CD14-positive monocyte (primary cell): Measurements from ENCODE around the gene TNNT1. TPM values are rescaled to one million over a fixed set of nuclear protein-coding genes. Genes with fewer than 3 reads are reported as not detected.
A peak's percentile ranks its signal among the peaks of the same experiment; 100 is the strongest.

ENCODE experiments used
- DNase-seq, 3 donors: peaks; one replicate each; pipeline ENCODE4 v3.0.0-alpha.2; 2011 to 2022
- H2AFZ ChIP-seq: 2 replicates; pipeline ENCODE4 v1.6.0; 2012; ENCODE audit warnings: mild to moderate bottlenecking, low read depth, low read length, inconsistent platforms; ENCODE audit not compliant: insufficient read depth, poor library complexity, severe bottlenecking
- H3K27ac ChIP-seq, 2 donors: 1 replicate in 1 of 2; 2 replicates in 1 of 2; pipeline ENCODE4 v1.5.1; 2012 to 2013; ENCODE audit warnings: low read length in 2 of 2, control low read depth in 1 of 2, inconsistent platforms in 1 of 2, low read depth in 1 of 2, mild to moderate bottlenecking in 1 of 2
- H3K27me3 ChIP-seq, 2 donors: one replicate each; pipeline versions ENCODE4 v1.6.0 to v1.6.1; 2011 to 2013; ENCODE audit warnings: low read length in 2 of 2; ENCODE audit not compliant: control insufficient read depth in 2 of 2, insufficient read depth in 2 of 2
- H3K36me3 ChIP-seq, 2 donors: replicated peaks in 1 of 2; 1 replicate in 1 of 2; 2 replicates in 1 of 2; pipeline versions ENCODE4 v1.5.1 to v1.6.1; 2012 to 2013; ENCODE audit warnings: low read length in 2 of 2, control low read depth in 1 of 2, inconsistent platforms in 1 of 2, mild to moderate bottlenecking in 1 of 2; ENCODE audit not compliant: insufficient read depth in 2 of 2, control insufficient read depth in 1 of 2
- H3K4me1 ChIP-seq, 2 donors: 1 replicate in 1 of 2; 2 replicates in 1 of 2; pipeline versions ENCODE4 v1.5.1 to v1.6.1; 2012 to 2013; ENCODE audit warnings: low read length in 2 of 2, control low read depth in 1 of 2, inconsistent platforms in 1 of 2, mild to moderate bottlenecking in 1 of 2, moderate library complexity in 1 of 2; ENCODE audit not compliant: insufficient read depth in 2 of 2, control insufficient read depth in 1 of 2
- H3K4me2 ChIP-seq: replicated peaks from 2 replicates; pipeline ENCODE3; 2012; ENCODE audit warnings: low read length, moderate library complexity, mild to moderate bottlenecking; ENCODE audit not compliant: poor library complexity, severe bottlenecking; ENCODE audit errors: extremely low read depth
- H3K4me3 ChIP-seq, 3 experiments: fragments of 200-600 bp in 1 of 3; sonication (generic) in 1 of 3; replicated peaks in 1 of 3; 1 replicate in 2 of 3; 2 replicates in 1 of 3; pipeline ENCODE4 v1.5.1; 2011 to 2013; ENCODE audit warnings: low read length in 3 of 3, mild to moderate bottlenecking in 3 of 3, control low read depth in 2 of 3, low read depth in 2 of 3, inconsistent platforms in 1 of 3, moderate library complexity in 1 of 3
- H3K79me2 ChIP-seq: 2 replicates; pipeline ENCODE4 v1.6.0; 2012; ENCODE audit warnings: mild to moderate bottlenecking, control low read depth, inconsistent platforms, low read length, moderate library complexity; ENCODE audit not compliant: insufficient read depth
- H3K9ac ChIP-seq: 2 replicates; pipeline ENCODE4 v1.6.0; 2017; ENCODE audit warnings: low read length, mild to moderate bottlenecking; ENCODE audit not compliant: insufficient read depth, poor library complexity, severe bottlenecking
- H3K9me3 ChIP-seq, 2 donors: replicated peaks in 1 of 2; 1 replicate in 1 of 2; 2 replicates in 1 of 2; pipeline versions ENCODE4 v1.5.1 to v1.6.1; 2012 to 2013; ENCODE audit warnings: low read length in 2 of 2, control low read depth in 1 of 2; ENCODE audit not compliant: control insufficient read depth in 1 of 2, insufficient read depth in 1 of 2
- H4K20me1 ChIP-seq: 2 replicates; pipeline ENCODE4 v1.6.0; 2012; ENCODE audit warnings: mild to moderate bottlenecking, low read length, control low read depth, moderate library complexity; ENCODE audit not compliant: insufficient read depth
- H3K27ac Mint-ChIP-seq, 7 donors: one replicate each; pipeline ENCODE4 v1.8.0; 2020; ENCODE audit warnings: mild to moderate bottlenecking in 7 of 7, mixed read lengths in 7 of 7, moderate library complexity in 6 of 7, inconsistent platforms in 2 of 7
- H3K27me3 Mint-ChIP-seq, 3 donors: one replicate each; pipeline ENCODE4 v1.8.0; 2021 to 2022; ENCODE audit warnings: low read depth in 3 of 3, mild to moderate bottlenecking in 3 of 3, mixed read lengths in 3 of 3, moderate library complexity in 3 of 3, inconsistent platforms in 1 of 3
- H3K36me3 Mint-ChIP-seq, 2 donors: one replicate each; pipeline ENCODE4 v1.8.0; 2020; ENCODE audit warnings: mixed read lengths in 2 of 2, inconsistent platforms in 1 of 2, mild to moderate bottlenecking in 1 of 2
- H3K4me1 Mint-ChIP-seq: one replicate; pipeline ENCODE4 v1.8.0; 2020; ENCODE audit warnings: mild to moderate bottlenecking, mixed read lengths
- H3K4me3 Mint-ChIP-seq, 2 donors: one replicate each; pipeline ENCODE4 v1.8.0; 2020; ENCODE audit warnings: mild to moderate bottlenecking in 2 of 2, mixed read lengths in 2 of 2, moderate library complexity in 1 of 2
- H3K9me3 Mint-ChIP-seq, 7 donors: one replicate each; pipeline ENCODE4 v1.8.0; 2020 to 2022; ENCODE audit warnings: mixed read lengths in 7 of 7, mild to moderate bottlenecking in 6 of 7, moderate library complexity in 6 of 7, inconsistent platforms in 2 of 7
- CTCF ChIP-seq: fragments of 200-600 bp; IDR thresholded peaks from one replicate; pipeline ENCODE4 v1.8.0; 2022; ENCODE audit warnings: antibody characterized with exemption, mild to moderate bottlenecking
- WGBS: methylation state at CpG from one replicate; pipeline ENCODE4 v1.1.5; 2013; ENCODE audit warnings: missing lambda C conversion rate; ENCODE audit not compliant: insufficient coverage; 5-methylcytosine and 5-hydroxymethylcytosine counted together
- intact Hi-C, 2 donors: fragments of 100-400 bp; cut with micrococcal nuclease; formaldehyde crosslinking; loops; one replicate each; pipeline versions ENCODE4 v1.15.0 to v1.15.1; 2023
- polyA plus RNA-seq, 3 donors: library from polyadenylated mRNA; depleted of rRNA in 1 of 3; unstranded in 2 of 3; stranded (reverse) in 1 of 3; fragments of 300-500 nt in 2 of 3; fragments of >200 nt in 1 of 3; fragmentation: Illumina TruSeq in 2 of 3; gene quantifications; 1 replicate in 2 of 3; 2 replicates in 1 of 3; pipeline ENCODE4 v1.2.3, GENCODE V29; 2012 to 2021

TNNT1 gene
- polyA plus RNA-seq, 3 donors, result 9.4 to 41.9 (median 9.8) TPM

- Mint-ChIP-seq H3K27ac (peak overlapping the region in 2 of 7 donors; percentile 36 to 49), H3K4me1 (peaks cover 18% of the 10 kb centered on the region), H3K9me3 (peaks cover 7 to 33% (median 29%) of the 10 kb centered on the region in 7 donors), H3K36me3 (peaks cover 2 to 5% of the 10 kb centered on the region in 2 donors), H3K4me3 (peak overlapping the region; percentile 24 to 76), H3K27me3 (peaks cover 78 to 88% (median 83%) of the 10 kb centered on the region in 3 donors)
- Histone ChIP-seq H3K4me2 (peak overlapping the region; percentile 56), H3K4me3 (peak overlapping the region in 1 of 3 experiments; percentile 45), H3K9me3 (peaks cover 16 to 28% of the 10 kb centered on the region in 2 donors), H3K4me1 (peaks cover 14 to 21% of the 10 kb centered on the region in 2 donors), H3K36me3 (no peaks in the 10 kb centered on the region), H2AFZ (no peak overlapping the region), H3K9ac (no peak overlapping the region), H3K27me3 (peaks cover 24 to 81% of the 10 kb centered on the region in 2 donors), H3K27ac (no peak overlapping the region), H4K20me1 (no peaks in the 10 kb centered on the region), H3K79me2 (no peaks in the 10 kb centered on the region)
- WGBS, result 5% methylated on average over 47 of the region's 61 CpGs
- intact Hi-C loops, result no loop called here
- DNase-seq, result peak; percentile 42 to 63 (median 49)
- no peak for TF ChIP-seq CTCF
Measured at GRCh38 chr19:55178781-55179599, 30.0 kb upstream of the TNNT1 start.

- Histone ChIP-seq H3K4me1 (peaks cover 19 to 31% of the 10 kb centered on the region in 2 donors), H4K20me1 (no peaks in the 10 kb centered on the region), H3K27me3 (peaks cover 38 to 98% of the 10 kb centered on the region in 2 donors), H3K4me3 (no peak overlapping the region), H3K4me2 (no peak overlapping the region), H2AFZ (no peak overlapping the region), H3K79me2 (no peaks in the 10 kb centered on the region), H3K36me3 (no peaks in the 10 kb centered on the region), H3K9me3 (peaks cover 19 to 28% of the 10 kb centered on the region in 2 donors), H3K27ac (no peak overlapping the region), H3K9ac (no peak overlapping the region)
- peaks cover 88 to 99% (median 98%) of the 10 kb centered on the region in 3 donors for H3K27me3 Mint-ChIP-seq
- intact Hi-C loops, result no loop called here
- peak overlapping the region in 1 of 2 donors; percentile 1 for H3K4me3 Mint-ChIP-seq
- peaks cover 7 to 45% (median 33%) of the 10 kb centered on the region in 7 donors for H3K9me3 Mint-ChIP-seq
- H3K36me3 Mint-ChIP-seq, result peaks cover 2 to 5% of the 10 kb centered on the region in 2 donors
- TF ChIP-seq CTCF, result no peak
- H3K4me1 Mint-ChIP-seq, result peaks cover 27% of the 10 kb centered on the region
- no peak for DNase-seq
- WGBS, result 0% methylated on average over 1 of the region's 2 CpGs
- no peak overlapping the region for H3K27ac Mint-ChIP-seq
Measured at GRCh38 chr19:55176076-55176475, 27.1 kb upstream of the TNNT1 start.
